ENCODE data around the gene DTL.

Gene DTL

DNA sequence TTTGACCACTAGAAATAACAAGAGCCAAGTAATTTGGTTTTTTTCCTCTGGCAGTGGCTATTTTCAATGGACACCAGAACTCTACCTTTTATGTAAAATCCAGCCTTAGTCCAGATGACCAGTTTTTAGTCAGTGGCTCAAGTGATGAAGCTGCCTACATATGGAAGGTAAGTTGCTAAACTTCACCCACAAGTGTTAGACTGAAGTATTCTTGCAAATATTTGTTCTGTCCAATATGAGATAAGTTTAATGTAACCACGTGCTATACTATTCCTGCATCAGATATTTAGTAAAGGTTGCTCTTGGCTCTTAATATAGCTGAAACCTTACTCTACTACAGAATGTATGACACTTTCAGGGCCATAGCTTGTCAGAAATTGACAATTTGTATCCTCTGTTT is 36.5 kb downstream of the DTL start:
- Histone ChIP-seq H3K4me2 (ENCODE audit: low read length) (no peak overlapping the region), H2AFZ (ENCODE audit: low read depth, low read length) (no peak overlapping the region), H3K4me3 (ENCODE audit: low read length) (no peak overlapping the region), H3K4me1 (ENCODE audit: low read length) (no peaks in the 10 kb centered on the region), H4K20me1 (ENCODE audit: insufficient read depth, low read length) (no peaks in the 10 kb centered on the region), H3K36me3 (replicated peaks; ENCODE audit: low read depth, low read length) (peaks cover 71% of the 10 kb centered on the region), H3K9me3 (ENCODE audit: insufficient read depth, low read length) (no peaks in the 10 kb centered on the region), H3K79me2 (ENCODE audit: low read length) (no peaks in the 10 kb centered on the region), H3K9ac (ENCODE audit: low read length) (no peak overlapping the region), H3K27me3 (ENCODE audit: low read depth, low read length) (no peaks in the 10 kb centered on the region), H3K27ac (ENCODE audit: low read length) (no peak overlapping the region)
- no peak for TF ChIP-seq EZH2phosphoT487 (IDR thresholded peaks at IDR 0.05; ENCODE audit: low read depth)
- TF ChIP-seq, protein P1, sequence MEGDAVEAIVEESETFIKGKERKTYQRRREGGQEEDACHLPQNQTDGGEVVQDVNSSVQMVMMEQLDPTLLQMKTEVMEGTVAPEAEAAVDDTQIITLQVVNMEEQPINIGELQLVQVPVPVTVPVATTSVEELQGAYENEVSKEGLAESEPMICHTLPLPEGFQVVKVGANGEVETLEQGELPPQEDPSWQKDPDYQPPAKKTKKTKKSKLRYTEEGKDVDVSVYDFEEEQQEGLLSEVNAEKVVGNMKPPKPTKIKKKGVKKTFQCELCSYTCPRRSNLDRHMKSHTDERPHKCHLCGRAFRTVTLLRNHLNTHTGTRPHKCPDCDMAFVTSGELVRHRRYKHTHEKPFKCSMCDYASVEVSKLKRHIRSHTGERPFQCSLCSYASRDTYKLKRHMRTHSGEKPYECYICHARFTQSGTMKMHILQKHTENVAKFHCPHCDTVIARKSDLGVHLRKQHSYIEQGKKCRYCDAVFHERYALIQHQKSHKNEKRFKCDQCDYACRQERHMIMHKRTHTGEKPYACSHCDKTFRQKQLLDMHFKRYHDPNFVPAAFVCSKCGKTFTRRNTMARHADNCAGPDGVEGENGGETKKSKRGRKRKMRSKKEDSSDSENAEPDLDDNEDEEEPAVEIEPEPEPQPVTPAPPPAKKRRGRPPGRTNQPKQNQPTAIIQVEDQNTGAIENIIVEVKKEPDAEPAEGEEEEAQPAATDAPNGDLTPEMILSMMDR (IDR thresholded peaks at IDR 0.05; ENCODE audit: low read depth, low read length), result no peak

DNA sequence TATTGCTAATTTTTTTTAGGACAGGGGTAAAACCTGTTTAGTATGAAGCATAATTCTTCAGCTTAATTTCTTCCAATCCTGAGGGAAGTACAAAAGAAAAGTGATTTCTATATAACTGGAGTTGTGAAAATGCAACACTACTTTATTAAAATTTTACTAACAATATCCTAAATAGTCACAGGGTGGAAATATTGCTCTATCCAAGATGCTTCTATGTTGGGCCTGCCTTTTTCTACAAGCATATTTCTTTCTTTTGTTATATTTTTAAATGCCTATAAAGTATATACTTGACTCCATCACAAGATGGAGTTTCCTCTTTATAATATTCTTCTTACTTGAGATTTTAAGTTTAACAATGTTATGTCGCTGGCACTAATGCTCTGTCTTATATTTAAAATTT is 37.9 kb downstream of the DTL start:
- Histone ChIP-seq H3K4me1 (ENCODE audit: low read length) (no peaks in the 10 kb centered on the region), H3K9ac (ENCODE audit: low read length) (no peak overlapping the region), H3K9me3 (ENCODE audit: insufficient read depth, low read length) (no peaks in the 10 kb centered on the region), H3K36me3 (replicated peaks; ENCODE audit: low read depth, low read length) (peaks cover 74% of the 10 kb centered on the region), H3K27ac (ENCODE audit: low read length) (no peak overlapping the region), H3K79me2 (ENCODE audit: low read length) (no peaks in the 10 kb centered on the region), H3K27me3 (ENCODE audit: low read depth, low read length) (no peaks in the 10 kb centered on the region), H4K20me1 (ENCODE audit: insufficient read depth, low read length) (no peaks in the 10 kb centered on the region), H3K4me2 (ENCODE audit: low read length) (no peak overlapping the region), H2AFZ (ENCODE audit: low read depth, low read length) (no peak overlapping the region), H3K4me3 (ENCODE audit: low read length) (no peak overlapping the region)
- TF ChIP-seq EZH2phosphoT487 (IDR thresholded peaks at IDR 0.05; ENCODE audit: low read depth), result no peak
- TF ChIP-seq, protein P1 (IDR thresholded peaks at IDR 0.05; ENCODE audit: low read depth, low read length), result no peak

DNA sequence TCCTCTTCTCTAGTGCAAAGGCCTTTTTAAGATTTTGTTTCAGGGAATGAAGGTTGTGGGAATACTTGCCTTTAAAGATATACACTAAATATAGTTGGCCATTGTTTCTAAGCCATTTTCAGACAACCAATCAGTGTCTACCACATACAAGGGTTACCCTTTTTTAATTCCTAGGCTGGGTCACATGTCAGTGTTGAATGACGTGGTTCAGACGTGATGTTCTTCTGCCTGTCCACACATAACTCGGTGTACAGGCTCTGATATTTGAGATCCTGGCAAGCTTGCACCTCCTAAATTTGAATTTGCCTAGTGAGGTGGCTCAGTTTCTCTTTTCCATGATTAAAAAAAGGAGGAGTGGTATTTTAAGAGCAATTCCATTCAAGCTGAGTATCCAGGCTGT is 38.8 kb downstream of the DTL start:
- no peak overlapping the region for H3K4me2 ChIP-seq (ENCODE audit: low read length)
- no peak overlapping the region for H3K27ac ChIP-seq (ENCODE audit: low read length)
- no peak overlapping the region for H3K9ac ChIP-seq (ENCODE audit: low read length)
- peaks cover 74% of the 10 kb centered on the region for H3K36me3 ChIP-seq (replicated peaks; ENCODE audit: low read depth, low read length)
- no peak for TF ChIP-seq EZH2phosphoT487 (IDR thresholded peaks at IDR 0.05; ENCODE audit: low read depth)
- TF ChIP-seq, protein P1 (IDR thresholded peaks at IDR 0.05; ENCODE audit: low read depth, low read length), result no peak
- no peak overlapping the region for H3K4me3 ChIP-seq (ENCODE audit: low read length)
- H3K79me2 ChIP-seq (ENCODE audit: low read length), result no peaks in the 10 kb centered on the region
- H4K20me1 ChIP-seq (ENCODE audit: insufficient read depth, low read length), result no peaks in the 10 kb centered on the region
- H2AFZ ChIP-seq (ENCODE audit: low read depth, low read length), result no peak overlapping the region
- no peaks in the 10 kb centered on the region for H3K9me3 ChIP-seq (ENCODE audit: insufficient read depth, low read length)
- no peaks in the 10 kb centered on the region for H3K27me3 ChIP-seq (ENCODE audit: low read depth, low read length)
- H3K4me1 ChIP-seq (ENCODE audit: low read length), result no peaks in the 10 kb centered on the region

DNA sequence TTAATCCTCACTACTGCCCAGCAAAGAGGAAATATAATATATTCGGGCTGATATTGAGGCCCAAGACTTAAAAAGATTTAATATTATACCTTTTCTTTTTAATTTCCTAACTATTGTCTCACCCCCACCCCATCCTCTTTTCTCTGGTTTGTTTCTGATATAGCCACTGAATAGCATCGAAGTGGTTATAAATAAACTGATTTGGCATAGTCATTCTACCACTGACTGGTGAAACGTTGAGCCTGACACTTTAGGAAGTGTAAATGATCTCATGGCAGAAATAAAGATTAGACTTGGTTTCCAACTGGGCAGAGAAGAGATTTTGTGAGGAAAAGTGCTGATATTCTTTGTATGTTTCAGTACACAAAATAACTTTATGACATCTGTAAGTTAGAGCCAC is 39.3 kb downstream of the DTL start:
- no peak overlapping the region for H3K9ac ChIP-seq (ENCODE audit: low read length)
- no peaks in the 10 kb centered on the region for H3K27me3 ChIP-seq (ENCODE audit: low read depth, low read length)
- H3K4me2 ChIP-seq (ENCODE audit: low read length), result no peak overlapping the region
- no peak overlapping the region for H3K27ac ChIP-seq (ENCODE audit: low read length)
- peaks cover 77% of the 10 kb centered on the region for H3K36me3 ChIP-seq (replicated peaks; ENCODE audit: low read depth, low read length)
- no peak overlapping the region for H3K4me3 ChIP-seq (ENCODE audit: low read length)
- TF ChIP-seq EZH2phosphoT487 (IDR thresholded peaks at IDR 0.05; ENCODE audit: low read depth), result no peak
- TF ChIP-seq, protein P1 (IDR thresholded peaks at IDR 0.05; ENCODE audit: low read depth, low read length), result no peak
- no peaks in the 10 kb centered on the region for H3K9me3 ChIP-seq (ENCODE audit: insufficient read depth, low read length)
- H3K4me1 ChIP-seq (ENCODE audit: low read length), result no peaks in the 10 kb centered on the region
- H2AFZ ChIP-seq (ENCODE audit: low read depth, low read length), result no peak overlapping the region
- H3K79me2 ChIP-seq (ENCODE audit: low read length), result no peaks in the 10 kb centered on the region
- no peaks in the 10 kb centered on the region for H4K20me1 ChIP-seq (ENCODE audit: insufficient read depth, low read length)

All from OCI-LY3 (cell line).